K562 (cell line): ENCODE results near the gene MT1E. TPM values are rescaled to one million over a fixed set of nuclear protein-coding genes. Genes with fewer than 3 reads are reported as not detected.

Experiments used
- ATAC-seq: fragments of 200-7000 bp; cut with Tn5 transposase; 3 replicates; pipeline ENCODE4 v1.9.1; 2020; ENCODE audit warnings: moderate library complexity
- BruUV-seq: library from RNA; stranded (reverse); fragments of 400-500 nt; replicated peaks from 2 replicates; lab custom pipeline; 2021; lab: Mats Ljungman, UMichigan
- CTCF ChIA-PET: fragments of 300-600 bp; formaldehyde crosslinking; extraction: SDS; loops from one replicate; lab custom pipeline; 2021; ENCODE audit warnings: low intra/inter-chr PET ratio; lab: Yijun Ruan, JAX
- POLR2A ChIA-PET: fragments of 300-600, 350-650 bp; sonication (Branson Sonifier 250); formaldehyde crosslinking; extraction: SDS; loops from one replicate; lab custom pipeline; 2021; ENCODE audit warnings: antibody characterized with exemption, inconsistent platforms; lab: Yijun Ruan, JAX
- DNase-seq, 4 experiments: peaks; one replicate each; pipeline versions ENCODE4 v3.0.0 to v3.0.0-alpha.2; 2011 to 2018; ENCODE audit warnings: low spot score in 3 of 4, mixed read lengths in 3 of 4; ENCODE audit errors: extremely low read depth in 1 of 4
- FAIRE-seq: peaks from 2 replicates; lab custom pipeline; 2011; peaks lifted over from hg19 to GRCh38; lab: Jason Lieb, UNC
- H2AFZ ChIP-seq: 2 replicates; pipeline ENCODE4 v1.6.0; 2011; ENCODE audit warnings: low read depth, low read length, control low read depth, inconsistent platforms
- H3K27ac ChIP-seq: fragments of 200-600 bp; 3 replicates; pipeline ENCODE4 v1.8.0; 2011; ENCODE audit warnings: low read depth, mild to moderate bottlenecking, control low read depth, inconsistent platforms, low read length, moderate library complexity, mixed read lengths; ENCODE audit errors: extremely low read depth
- H3K27me3 ChIP-seq, 2 experiments: fragments of 300-600 bp in 1 of 2; 2 replicates in 1 of 2; 3 replicates in 1 of 2; pipeline versions ENCODE4 v1.6.0 to v1.8.0; 2011; ENCODE audit warnings: inconsistent platforms in 2 of 2, low read length in 2 of 2, mild to moderate bottlenecking in 1 of 2, mixed read lengths in 1 of 2, moderate library complexity in 1 of 2; ENCODE audit not compliant: control insufficient read depth in 2 of 2, insufficient read depth in 2 of 2
- H3K36me3 ChIP-seq: fragments of 300-600 bp; 3 replicates; pipeline ENCODE4 v1.8.0; 2011; ENCODE audit warnings: mild to moderate bottlenecking, low read length, inconsistent platforms; ENCODE audit not compliant: control insufficient read depth, insufficient read depth
- H3K4me1 ChIP-seq, 2 experiments: fragments of 200-600 bp in 1 of 2; replicated peaks in 1 of 2; 2 replicates in 1 of 2; 3 replicates in 1 of 2; pipeline versions ENCODE4 v1.5.1 to v1.8.0; 2011; ENCODE audit warnings: inconsistent platforms in 2 of 2, low read length in 2 of 2, mild to moderate bottlenecking in 1 of 2, mixed read lengths in 1 of 2, moderate library complexity in 1 of 2; ENCODE audit not compliant: control insufficient read depth in 2 of 2, insufficient read depth in 2 of 2
- H3K4me2 ChIP-seq: 2 replicates; pipeline ENCODE4 v1.6.1; 2011; ENCODE audit warnings: low read length, control low read depth, inconsistent platforms, mixed read lengths; ENCODE audit not compliant: insufficient read depth
- H3K4me3 ChIP-seq: fragments of 200-600 bp; sonication (generic), shearing (Covaris generic); 2 replicates; pipeline ENCODE4 v1.5.1; 2016; ENCODE audit warnings: control low read depth, inconsistent platforms
- H3K79me2 ChIP-seq: fragments of 200-600 bp; 3 replicates; pipeline ENCODE4 v1.8.0; 2011; ENCODE audit warnings: low read length, inconsistent platforms; ENCODE audit not compliant: control insufficient read depth, insufficient read depth
- H3K9ac ChIP-seq, 2 experiments: 2 replicates each; pipeline versions ENCODE4 v1.6.0 to v1.6.1; 2011; ENCODE audit warnings: low read depth in 2 of 2, low read length in 2 of 2, control low read depth in 1 of 2, inconsistent platforms in 1 of 2, mild to moderate bottlenecking in 1 of 2, mixed read lengths in 1 of 2; ENCODE audit not compliant: insufficient read depth in 1 of 2
- H3K9me1 ChIP-seq: one replicate; pipeline ENCODE4 v1.6.0; 2011; ENCODE audit warnings: inconsistent platforms, mild to moderate bottlenecking, low read length, moderate library complexity; ENCODE audit not compliant: control insufficient read depth, insufficient read depth
- H3K9me3 ChIP-seq: replicated peaks from 2 replicates; pipeline ENCODE4 v1.5.1; 2011; ENCODE audit warnings: low read depth, low read length, inconsistent platforms; ENCODE audit not compliant: control insufficient read depth, insufficient read depth
- H4K20me1 ChIP-seq: replicated peaks from 2 replicates; pipeline ENCODE4 v1.6.1; 2011; ENCODE audit warnings: low read length, inconsistent platforms, mixed read lengths; ENCODE audit not compliant: control insufficient read depth, insufficient read depth
- FOXK2 ChIP-seq, 2 experiments: fragments of 450-650 bp; IDR thresholded peaks in 1 of 2; conservative IDR thresholded peaks in 1 of 2; 2 replicates each; pipeline ENCODE4 v1.6.1; 2016; ENCODE audit warnings: low read depth in 2 of 2, mild to moderate bottlenecking in 1 of 2
- GMEB1 ChIP-seq: fragments of 250-450 bp; sonication (Bioruptor Pico); IDR thresholded peaks from 2 replicates; pipeline ENCODE4 v1.4.0; 2020; ENCODE audit warnings: mild to moderate bottlenecking
- HIVEP1 ChIP-seq: fragments of 250-450 bp; sonication (Bioruptor Pico); IDR thresholded peaks from 2 replicates; pipeline ENCODE4 v1.4.0; 2020; ENCODE audit warnings: mild to moderate bottlenecking
- MIER1 ChIP-seq: fragments of 450-650 bp; IDR thresholded peaks from 2 replicates; pipeline ENCODE4 v1.6.1; 2016; ENCODE audit warnings: antibody characterized with exemption, mild to moderate bottlenecking, low read depth
- NCOA2 ChIP-seq, 2 experiments: fragments of 450-650 bp; IDR thresholded peaks; 2 replicates each; pipeline ENCODE4 v1.6.1; 2018; ENCODE audit warnings: mild to moderate bottlenecking in 2 of 2, moderate library complexity in 1 of 2; ENCODE audit not compliant: partially characterized antibody in 2 of 2
- NRF1 ChIP-seq, 2 experiments: fragments of 450-650 bp; IDR thresholded peaks in 1 of 2; conservative IDR thresholded peaks in 1 of 2; 2 replicates each; pipeline ENCODE4 v1.6.1; 2014; ENCODE audit warnings: mild to moderate bottlenecking in 2 of 2
- PHB2 ChIP-seq: fragments of 450-650 bp; IDR thresholded peaks from 2 replicates; pipeline ENCODE4 v1.6.1; 2017; ENCODE audit warnings: low read depth
- PTBP1 ChIP-seq: fragments of 200-400 bp; formaldehyde crosslinking; IDR thresholded peaks from 2 replicates; pipeline ENCODE4 v1.6.1; 2017; ENCODE audit warnings: low read depth, low read length
- TSC22D4 ChIP-seq: fragments of 450-650 bp; IDR thresholded peaks from 2 replicates; pipeline ENCODE4 v1.6.1; 2016; ENCODE audit warnings: missing genetic modification characterization, missing biosample characterization, control low read depth
- ZC3H11A ChIP-seq: IDR thresholded peaks from 2 replicates; pipeline ENCODE4 v1.6.1; 2012; ENCODE audit warnings: low read depth, low read length, improper control_type of control experiment
- ZNF212 ChIP-seq: fragments of 450-650 bp; formaldehyde crosslinking; IDR thresholded peaks from 2 replicates; pipeline ENCODE4 v1.4.0; 2020; ENCODE audit warnings: mild to moderate bottlenecking
- ZNF316 ChIP-seq: fragments of 450-650 bp; IDR thresholded peaks from 2 replicates; pipeline ENCODE4 v1.6.1; 2016
- ZNF561 ChIP-seq: fragments of 450-650 bp; formaldehyde crosslinking; conservative IDR thresholded peaks from 2 replicates; pipeline ENCODE4 v1.4.0; 2020; ENCODE audit warnings: mild to moderate bottlenecking, moderate library complexity
- WGBS: fragments of 100-300 bp; shearing (Covaris generic); methylation state at CpG from one replicate; pipeline ENCODE4 v1.1.6; 2016; ENCODE audit warnings: low coverage, mixed read lengths; ENCODE audit not compliant: insufficient coverage; ENCODE audit errors: missing lambda C conversion rate; 5-methylcytosine and 5-hydroxymethylcytosine counted together
- in situ Hi-C: fragments of 300-500 bp; cut with MboI; formaldehyde crosslinking; loops from 4 replicates; pipeline ENCODE4 v1.15.0; 2018; ENCODE audit warnings: inconsistent platforms, mixed read lengths
- intact Hi-C: fragments of 100-400 bp; cut with micrococcal nuclease; formaldehyde crosslinking; loops from 2 replicates; pipeline ENCODE4 v1.14.2; 2022
- polyA plus RNA-seq, 8 experiments: library from polyadenylated mRNA; depleted of rRNA in 4 of 8; stranded (reverse) in 5 of 8; unstranded in 3 of 8; fragments of >200 nt; fragmentation: Nextera tagmentation in 2 of 8; fragmentation: Illumina TruSeq in 1 of 8; extraction: Ambion mirVana in 2 of 8; extraction: Trizol in 1 of 8; gene quantifications; 2 replicates each; pipeline versions ENCODE4 v1.2.1 to v1.2.3, GENCODE V29; 2011 to 2014; ENCODE audit warnings: inconsistent platforms in 1 of 8, missing spikeins in 1 of 8
- total RNA-seq, 7 experiments: library from RNA; depleted of rRNA in 6 of 7; stranded (reverse); fragments of >200 nt in 6 of 7; fragmentation: Illumina TruSeq in 2 of 7; extraction: Trizol in 2 of 7; gene quantifications; 2 replicates each; pipeline versions ENCODE4 v1.2.1 to v1.2.3, GENCODE V29; 2011 to 2021; ENCODE audit warnings: low replicate concordance in 1 of 7
- TF ChIP-seq, protein P1 (sequence below): fragments of 150-350 bp; conservative IDR thresholded peaks from 2 replicates; pipeline ENCODE4 v1.6.1; 2014; ENCODE audit warnings: low read length

MT1E gene
- total and polyA plus RNA-seq, 9 of the 15 experiments (the other 6 are each of a cell fraction or from before 2014, with no cell fraction given) = 0.29 to 0.81 (median 0.46) TPM; not detected in 3

DNA sequence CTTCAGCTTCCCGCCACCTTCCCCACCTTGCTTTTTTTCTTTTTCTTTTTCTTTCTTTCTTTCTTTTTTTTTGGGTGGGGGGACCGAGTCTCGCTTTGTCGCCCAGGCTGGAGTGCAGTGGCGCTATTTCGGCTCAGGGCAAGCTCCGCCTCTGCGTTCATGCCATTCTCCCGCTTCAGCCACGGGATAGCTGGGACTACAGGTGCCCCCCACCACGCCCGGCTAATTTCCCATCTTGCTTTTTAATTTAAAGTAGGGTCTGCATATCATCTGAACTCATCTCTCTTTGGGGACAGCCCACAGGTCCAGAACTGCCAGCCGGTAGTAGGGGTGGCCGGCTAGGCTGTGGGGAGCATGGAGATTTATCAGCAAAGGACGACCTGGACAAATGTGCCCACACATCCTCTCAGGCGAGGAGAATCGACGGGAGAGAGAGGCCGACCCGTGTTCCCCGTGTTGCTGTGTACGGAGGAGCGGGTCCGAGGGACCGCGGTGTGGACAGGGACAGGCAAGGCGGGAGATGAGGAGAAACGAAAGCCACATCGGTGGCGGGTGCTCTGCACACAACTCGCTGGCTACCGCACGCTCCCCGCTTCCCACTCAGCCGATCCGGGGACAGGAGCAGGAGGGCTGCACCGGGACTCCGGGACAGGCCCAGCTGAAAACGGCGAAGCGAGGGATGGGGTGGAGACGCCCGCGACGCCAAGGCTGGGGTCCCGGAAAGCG is 9.3 kb downstream of the MT1E start:
- POLR2A ChIA-PET = no interaction called here
- no peak overlapping the region for H3K9ac ChIP-seq
- H4K20me1 ChIP-seq = 0 out of 2 replicates have a peak, but pooled peaks cover 7% of the 10 kb centered on the region
- H3K36me3 ChIP-seq = no peaks in the 10 kb centered on the region
- TF ChIP-seq PTBP1 = no peak
- TF ChIP-seq ZC3H11A = no peak
- TF ChIP-seq, protein P1, sequence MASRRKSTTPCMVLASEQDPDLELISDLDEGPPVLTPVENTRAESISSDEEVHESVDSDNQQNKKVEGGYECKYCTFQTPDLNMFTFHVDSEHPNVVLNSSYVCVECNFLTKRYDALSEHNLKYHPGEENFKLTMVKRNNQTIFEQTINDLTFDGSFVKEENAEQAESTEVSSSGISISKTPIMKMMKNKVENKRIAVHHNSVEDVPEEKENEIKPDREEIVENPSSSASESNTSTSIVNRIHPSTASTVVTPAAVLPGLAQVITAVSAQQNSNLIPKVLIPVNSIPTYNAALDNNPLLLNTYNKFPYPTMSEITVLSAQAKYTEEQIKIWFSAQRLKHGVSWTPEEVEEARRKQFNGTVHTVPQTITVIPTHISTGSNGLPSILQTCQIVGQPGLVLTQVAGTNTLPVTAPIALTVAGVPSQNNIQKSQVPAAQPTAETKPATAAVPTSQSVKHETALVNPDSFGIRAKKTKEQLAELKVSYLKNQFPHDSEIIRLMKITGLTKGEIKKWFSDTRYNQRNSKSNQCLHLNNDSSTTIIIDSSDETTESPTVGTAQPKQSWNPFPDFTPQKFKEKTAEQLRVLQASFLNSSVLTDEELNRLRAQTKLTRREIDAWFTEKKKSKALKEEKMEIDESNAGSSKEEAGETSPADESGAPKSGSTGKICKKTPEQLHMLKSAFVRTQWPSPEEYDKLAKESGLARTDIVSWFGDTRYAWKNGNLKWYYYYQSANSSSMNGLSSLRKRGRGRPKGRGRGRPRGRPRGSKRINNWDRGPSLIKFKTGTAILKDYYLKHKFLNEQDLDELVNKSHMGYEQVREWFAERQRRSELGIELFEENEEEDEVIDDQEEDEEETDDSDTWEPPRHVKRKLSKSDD = no peak
- TF ChIP-seq ZNF212 (CRISPR knock-in tag) = no peak
- TF ChIP-seq NCOA2 (IDR thresholded peaks at IDR 0.05; ENCODE audit: partially characterized antibody in 2 of 2) = no peak
- TF ChIP-seq MIER1 = no peak
- TF ChIP-seq TSC22D4 = no peak
- TF ChIP-seq HIVEP1 (CRISPR knock-in tag) = no peak
- no peak for TF ChIP-seq ZNF316
- no peak for TF ChIP-seq FOXK2 (conservative IDR thresholded peaks at IDR 0.05 in 1 of 2, IDR thresholded peaks at IDR 0.05 in 1 of 2; ENCODE audit: low read depth in 2 of 2)
- TF ChIP-seq ZNF561 (CRISPR knock-in tag) = no peak
- no peak for TF ChIP-seq NRF1 (conservative IDR thresholded peaks at IDR 0.05 in 1 of 2, IDR thresholded peaks at IDR 0.05 in 1 of 2)
- no peak for TF ChIP-seq GMEB1 (CRISPR knock-in tag)
- no peak for TF ChIP-seq PHB2
- no peak overlapping the region for H3K27ac ChIP-seq
- CTCF ChIA-PET = no interaction called here
- ATAC-seq = no peak
- WGBS = 2% methylated on average over 44 of the region's 47 CpGs
- H3K4me1 ChIP-seq = peaks cover 0 to 23% of the 10 kb centered on the region in 2 experiments; a peak in 2 of 5 replicates
- BruUV-seq = no TSS peak
- no peaks in the 10 kb centered on the region for H3K9me1 ChIP-seq
- no peak overlapping the region for H3K4me3 ChIP-seq
- no peak for DNase-seq
- no peak overlapping the region for H2AFZ ChIP-seq
- no peak for FAIRE-seq
- peaks cover 47 to 86% of the 10 kb centered on the region in 2 experiments for H3K27me3 ChIP-seq
- H3K79me2 ChIP-seq = no peaks in the 10 kb centered on the region
- H3K9me3 ChIP-seq = no peaks in the 10 kb centered on the region
- no peak overlapping the region for H3K4me2 ChIP-seq
- in situ Hi-C loops = no loop called here
- intact Hi-C loops = no loop called here
